ENCODE results near the gene HOXB4. TPM values are rescaled to one million over a fixed set of nuclear protein-coding genes. Genes with fewer than 3 reads are reported as not detected.

The HOXB4 gene
- total and polyA plus RNA-seq, 3 experiments from 2014 or later: 0.33 to 3.7 (median 3.4) TPM

GRCh38 chr17:48623583-48623982 lies 45.4 kb upstream of the HOXB4 start:
- Mint-ChIP-seq H3K4me1 (peaks cover 14 to 30% (median 19%) of the 10 kb centered on the region in 3 donors), H3K27me3 (peaks cover 67 to 89% of the 10 kb centered on the region in 2 donors), H3K36me3 (no peaks in the 10 kb centered on the region), H3K9me3 (peaks cover 0 to 5% (median 0%) of the 10 kb centered on the region in 5 donors), H3K4me3 (peak overlapping the region in 2 of 7 donors; percentile 18 to 48), H3K27ac (no peak overlapping the region)
- peaks cover 27% of the 10 kb centered on the region for H3K4me1 ChIP-seq (ENCODE audit: insufficient read depth, low read length)
- H3K36me3 ChIP-seq (ENCODE audit: insufficient read depth, low read length): no peaks in the 10 kb centered on the region
- DNase-seq: no peak
- no peaks in the 10 kb centered on the region for H3K9me3 ChIP-seq (ENCODE audit: low read length)
- H3K4me3 ChIP-seq (ENCODE audit: low read length): no peak overlapping the region
- POLR2A ChIA-PET: interaction anchor here (0.6 kb wide), 1 partner anchor 230 kb away, joined by 4 read pairs; no protein-coding TSS in a partner anchor
- CTCF ChIA-PET: interaction anchor here (1.3 to 5.8 kb wide), 4 partner anchors 9 to 27 kb away, joined by 3 to 25 read pairs (median 10); no protein-coding TSS in a partner anchor
- peaks cover 82% of the 10 kb centered on the region for H3K27me3 ChIP-seq (ENCODE audit: insufficient read depth, low read length, poor library complexity, severe bottlenecking)
- H3K27ac ChIP-seq (ENCODE audit: low read depth, low read length): peak overlapping the region; percentile 79

- no peak overlapping the region for H3K27ac ChIP-seq (ENCODE audit: low read depth, low read length)
- ChIA-PET POLR2A (no interaction called here), CTCF (interaction anchor here (1.3 to 5.8 kb wide), 2 partner anchors 9 kb away, joined by 3 to 25 read pairs; no protein-coding TSS in a partner anchor)
- H3K4me1 ChIP-seq (ENCODE audit: insufficient read depth, low read length): peaks cover 34% of the 10 kb centered on the region
- H3K4me3 ChIP-seq (ENCODE audit: low read length): no peak overlapping the region
- H3K27ac Mint-ChIP-seq: no peak overlapping the region
- peaks cover 82% of the 10 kb centered on the region for H3K27me3 ChIP-seq (ENCODE audit: insufficient read depth, low read length, poor library complexity, severe bottlenecking)
- H3K36me3 Mint-ChIP-seq: no peaks in the 10 kb centered on the region
- no peaks in the 10 kb centered on the region for H3K9me3 ChIP-seq (ENCODE audit: low read length)
- H3K4me1 Mint-ChIP-seq: peaks cover 20 to 36% (median 25%) of the 10 kb centered on the region in 3 donors
- DNase-seq: no peak
- H3K4me3 Mint-ChIP-seq: no peak overlapping the region
- H3K9me3 Mint-ChIP-seq: peaks cover 0 to 5% (median 0%) of the 10 kb centered on the region in 5 donors
- H3K36me3 ChIP-seq (ENCODE audit: insufficient read depth, low read length): no peaks in the 10 kb centered on the region
- peaks cover 67 to 88% of the 10 kb centered on the region in 2 donors for H3K27me3 Mint-ChIP-seq
Observed at GRCh38 chr17:48622857-48623256, 44.7 kb upstream of the HOXB4 start.

GRCh38 chr17:48621410-48622392 lies 43.6 kb upstream of the HOXB4 start:
- no peak overlapping the region for H3K4me3 ChIP-seq (ENCODE audit: low read length)
- peak overlapping the region in 1 of 8 donors; percentile 10 for H3K27ac Mint-ChIP-seq
- peaks cover 72 to 87% of the 10 kb centered on the region in 2 donors for H3K27me3 Mint-ChIP-seq
- peaks cover 0 to 2% (median 0%) of the 10 kb centered on the region in 5 donors for H3K9me3 Mint-ChIP-seq
- H3K4me3 Mint-ChIP-seq: no peak overlapping the region
- H3K4me1 ChIP-seq (ENCODE audit: insufficient read depth, low read length): peaks cover 32% of the 10 kb centered on the region
- H3K36me3 ChIP-seq (ENCODE audit: insufficient read depth, low read length): no peaks in the 10 kb centered on the region
- peaks cover 24 to 39% (median 28%) of the 10 kb centered on the region in 3 donors for H3K4me1 Mint-ChIP-seq
- no peak for DNase-seq
- CTCF ChIA-PET: interaction anchor here (1.0 to 5.8 kb wide), 5 partner anchors 8 to 542 kb away, joined by 3 to 25 read pairs (median 4); partner anchors contain the start of gene HOXB5
- H3K27me3 ChIP-seq (ENCODE audit: insufficient read depth, low read length, poor library complexity, severe bottlenecking): peaks cover 82% of the 10 kb centered on the region
- no peaks in the 10 kb centered on the region for H3K9me3 ChIP-seq (ENCODE audit: low read length)
- peaks cover 0 to 1% (median 0%) of the 10 kb centered on the region in 3 donors for H3K36me3 Mint-ChIP-seq
- POLR2A ChIA-PET: no interaction called here
- no peak overlapping the region for H3K27ac ChIP-seq (ENCODE audit: low read depth, low read length)

GRCh38 chr17:48620461-48621139 lies 42.5 kb upstream of the HOXB4 start:
- ChIA-PET POLR2A (no interaction called here), CTCF (interaction anchor here (1.0 kb wide), 1 partner anchor 285 kb away, joined by 3 read pairs; no protein-coding TSS in a partner anchor)
- Histone ChIP-seq H3K4me1 (ENCODE audit: insufficient read depth, low read length) (peaks cover 27% of the 10 kb centered on the region), H3K4me3 (ENCODE audit: low read length) (no peak overlapping the region), H3K36me3 (ENCODE audit: insufficient read depth, low read length) (no peaks in the 10 kb centered on the region), H3K9me3 (ENCODE audit: low read length) (no peaks in the 10 kb centered on the region), H3K27ac (ENCODE audit: low read depth, low read length) (no peak overlapping the region), H3K27me3 (ENCODE audit: insufficient read depth, low read length, poor library complexity, severe bottlenecking) (peaks cover 87% of the 10 kb centered on the region)
- Mint-ChIP-seq H3K4me1 (peaks cover 22 to 32% (median 24%) of the 10 kb centered on the region in 3 donors), H3K27me3 (peaks cover 79 to 89% of the 10 kb centered on the region in 2 donors), H3K4me3 (peak overlapping the region in 2 of 7 donors; percentile 13 to 52), H3K36me3 (peaks cover 0 to 2% (median 0%) of the 10 kb centered on the region in 3 donors), H3K27ac (peak overlapping the region in 2 of 8 donors; percentile 67 to 88), H3K9me3 (peaks cover 0 to 2% (median 0%) of the 10 kb centered on the region in 5 donors)
- no peak for DNase-seq

GRCh38 chr17:48619826-48620449 lies 41.8 kb upstream of the HOXB4 start:
- DNase-seq: no peak
- Histone ChIP-seq H3K9me3 (ENCODE audit: low read length) (no peaks in the 10 kb centered on the region), H3K36me3 (ENCODE audit: insufficient read depth, low read length) (no peaks in the 10 kb centered on the region), H3K27ac (ENCODE audit: low read depth, low read length) (no peak overlapping the region), H3K27me3 (ENCODE audit: insufficient read depth, low read length, poor library complexity, severe bottlenecking) (peaks cover 87% of the 10 kb centered on the region), H3K4me1 (ENCODE audit: insufficient read depth, low read length) (peaks cover 23% of the 10 kb centered on the region), H3K4me3 (ENCODE audit: low read length) (no peak overlapping the region)
- Mint-ChIP-seq H3K36me3 (peaks cover 0 to 2% (median 0%) of the 10 kb centered on the region in 3 donors), H3K9me3 (peaks cover 0 to 3% (median 0%) of the 10 kb centered on the region in 5 donors), H3K4me3 (peak overlapping the region in 2 of 7 donors; percentile 13 to 37), H3K4me1 (peaks cover 25 to 35% (median 27%) of the 10 kb centered on the region in 3 donors), H3K27ac (peak overlapping the region in 1 of 8 donors; percentile 92), H3K27me3 (peaks cover 85 to 94% of the 10 kb centered on the region in 2 donors)
- ChIA-PET POLR2A (no interaction called here), CTCF (interaction anchor here (1.2 to 1.4 kb wide), 4 partner anchors 28 to 358 kb away, joined by 3 to 5 read pairs (median 5); no protein-coding TSS in a partner anchor)

- peak overlapping the region in 2 of 8 donors; percentile 28 to 92 for H3K27ac Mint-ChIP-seq
- peaks cover 0 to 4% (median 0%) of the 10 kb centered on the region in 5 donors for H3K9me3 Mint-ChIP-seq
- H3K4me3 Mint-ChIP-seq: peak overlapping the region in 6 of 7 donors; percentile 20 to 67 (median 48)
- POLR2A ChIA-PET: interaction anchor here (0.6 to 1.0 kb wide), 2 partner anchors 9 to 545 kb away, joined by 3 to 4 read pairs; no protein-coding TSS in a partner anchor
- peak; percentile 73 to 85 (median 78) for DNase-seq
- Histone ChIP-seq H3K9me3 (ENCODE audit: low read length) (no peaks in the 10 kb centered on the region), H3K4me3 (ENCODE audit: low read length) (no peak overlapping the region), H3K27ac (ENCODE audit: low read depth, low read length) (no peak overlapping the region), H3K36me3 (ENCODE audit: insufficient read depth, low read length) (no peaks in the 10 kb centered on the region), H3K4me1 (ENCODE audit: insufficient read depth, low read length) (peaks cover 33% of the 10 kb centered on the region), H3K27me3 (ENCODE audit: insufficient read depth, low read length, poor library complexity, severe bottlenecking) (peaks cover 86% of the 10 kb centered on the region)
- peaks cover 0 to 2% (median 0%) of the 10 kb centered on the region in 3 donors for H3K36me3 Mint-ChIP-seq
- peaks cover 87 to 95% of the 10 kb centered on the region in 2 donors for H3K27me3 Mint-ChIP-seq
- H3K4me1 Mint-ChIP-seq: peaks cover 31 to 48% (median 43%) of the 10 kb centered on the region in 3 donors
- CTCF ChIA-PET: interaction anchor here (0.8 to 2.2 kb wide), 22 partner anchors 7 to 593 kb away, joined by 3 to 18 read pairs (median 5); partner anchors contain the start of genes HOXB5, HOXB9 and NFE2L1
Observed at GRCh38 chr17:48618256-48618896, 40.2 kb upstream of the HOXB4 start.

Measured in CD8-positive, alpha-beta memory T cell (primary cell).